A375 (cell line): ENCODE results near the gene SLC25A31. TPM values are rescaled to one million over a fixed set of nuclear protein-coding genes. Genes with fewer than 3 reads are reported as not detected.

Experiments used
- total RNA-seq: library from RNA; depleted of rRNA; stranded (reverse); fragments of >200 nt; shearing (Covaris generic); gene quantifications from 2 replicates; pipeline ENCODE4 v1.2.3, GENCODE V29; 2014; rRNA removed

The SLC25A31 gene
- not detected in 2 replicates for total RNA-seq

GRCh38 chr4:127730142-127730913 is at the start of gene SLC25A31:
Gene SLC25A31, plus strand, starts transcription at chr4:127730400. Its CDS starts 146 bp downstream, at chr4:127730546.

GRCh38 chr4:127782275-127783025 is 52.2 kb downstream of the SLC25A31 start, which contains the start of gene HSPA4L:
Gene HSPA4L, plus strand, starts transcription at chr4:127782322. Its CDS starts 229 bp downstream, at chr4:127782551.

Other genes with a start within 250 kb of the SLC25A31 start
- gene INTU, start 97.4 kb upstream of the SLC25A31 start, total RNA-seq, result 1.4 and 1.9 TPM in 2 replicates
- gene HSPA4L, start 51.9 kb downstream of the SLC25A31 start, total RNA-seq, result 2.1 and 3.6 TPM in 2 replicates
- 40.0 and 45.1 TPM in 2 replicates for gene PLK4, start 150.5 kb downstream of the SLC25A31 start, total RNA-seq
- gene MFSD8, start 234.8 kb downstream of the SLC25A31 start, total RNA-seq, result 8.3 and 9.0 TPM in 2 replicates
- 2.1 and 3.8 TPM in 2 replicates for gene ABHD18, start 235.0 kb downstream of the SLC25A31 start, total RNA-seq